Upper lobe of left lung (tissue), 6 donors: ENCODE data around the gene IL12RB1. TPM values are rescaled to one million over a fixed set of nuclear protein-coding genes. Genes with fewer than 3 reads are reported as not detected.

ENCODE experiments used
- ATAC-seq, 2 donors: fragments of 200-7000 bp; cut with Tn5 transposase; one replicate each; pipeline ENCODE4 v1.9.1; 2022; ENCODE audit warnings: mild to moderate bottlenecking in 2 of 2, moderate library complexity in 2 of 2; ENCODE audit not compliant: low FRiP score in 2 of 2
- DNase-seq, 2 donors: peaks; one replicate each; pipeline ENCODE4 v3.0.0-alpha.2; 2019 to 2020
- H3K27ac ChIP-seq, 4 donors: fragments of 200-600 bp; sonication (generic); one replicate each; pipeline ENCODE4 v1.5.1; 2016 to 2019
- H3K27me3 ChIP-seq, 4 donors: fragments of 200-600 bp; sonication (generic); one replicate each; pipeline ENCODE4 v1.5.1; 2017 to 2019
- H3K36me3 ChIP-seq, 4 donors: fragments of 200-600 bp; sonication (generic); one replicate each; pipeline ENCODE4 v1.5.1; 2016 to 2019
- H3K4me1 ChIP-seq, 4 donors: fragments of 200-600 bp; sonication (generic); one replicate each; pipeline ENCODE4 v1.5.1; 2018 to 2019
- H3K4me3 ChIP-seq, 4 donors: fragments of 200-600 bp; sonication (generic); one replicate each; pipeline ENCODE4 v1.5.1; 2017 to 2019; ENCODE audit warnings: mild to moderate bottlenecking in 2 of 4, moderate library complexity in 1 of 4
- H3K9me3 ChIP-seq, 4 donors: fragments of 200-600 bp; sonication (generic); one replicate each; pipeline ENCODE4 v1.5.1; 2018 to 2019
- EP300 ChIP-seq, 4 donors: sonication (generic); formaldehyde crosslinking; IDR thresholded peaks; one replicate each; pipeline ENCODE4 v1.5.1; 2017; ENCODE audit warnings: antibody characterized with exemption in 4 of 4, control low read depth in 2 of 4
- POLR2A ChIP-seq, 4 donors: fragments of 450-650 bp; IDR thresholded peaks; one replicate each; pipeline ENCODE4 v1.5.1; 2016 to 2017; ENCODE audit warnings: antibody characterized with exemption in 4 of 4, mild to moderate bottlenecking in 2 of 4
- POLR2AphosphoS5 ChIP-seq, 2 donors: sonication (generic); formaldehyde crosslinking; IDR thresholded peaks; one replicate each; pipeline ENCODE4 v1.5.1; 2017; ENCODE audit warnings: antibody characterized with exemption in 2 of 2
- WGBS, 2 donors: methylation state at CpG; one replicate each; pipeline ENCODE4 v1.1.5; 2017 to 2018; 5-methylcytosine and 5-hydroxymethylcytosine counted together
- total RNA-seq, 6 donors: library from RNA; depleted of rRNA in 4 of 6; stranded (reverse); fragments of >200 nt in 4 of 6; gene quantifications; one replicate each; pipeline versions ENCODE4 v1.1.0 to v1.2.1, GENCODE V29; 2016 to 2021
- TF ChIP-seq, protein P1 (sequence below), 6 experiments: fragments of 450-650 bp in 4 of 6; fragments of 200-600 bp in 2 of 6; sonication (generic) in 2 of 6; IDR thresholded peaks; one replicate each; pipeline ENCODE4 v1.5.1; 2016 to 2019; ENCODE audit warnings: antibody characterized with exemption in 6 of 6
- donor health status: DM: no; HTN: no; CAD: no; lungs with moderate emphysema.
- donor health status: DM: no; HTN: yes; CAD: no; lungs with severe emphysema.

IL12RB1 gene
- total RNA-seq, 6 donors from 2014 or later = 2.6 to 13.2 (median 8.6) TPM

DNA sequence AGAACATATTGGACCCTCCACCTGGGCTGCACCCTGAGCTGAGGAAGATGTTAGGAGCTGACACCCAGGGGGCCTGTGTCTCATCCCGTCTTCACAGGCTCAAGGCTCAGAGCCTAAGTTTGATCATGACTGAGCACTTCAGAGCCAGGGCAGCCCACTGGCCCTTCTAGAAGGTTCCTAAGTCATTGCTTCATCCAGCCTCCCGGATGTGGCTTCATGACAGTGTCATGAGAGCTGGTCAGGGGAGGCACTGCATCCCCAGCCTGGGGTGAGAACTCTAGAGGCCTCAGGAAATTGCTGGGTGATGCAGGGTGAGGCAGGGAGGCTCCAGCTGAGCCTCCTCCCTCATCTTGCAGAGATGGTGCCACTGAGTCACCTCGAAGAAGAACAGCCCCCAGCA lies 41.3 kb upstream of the IL12RB1 start:
- no peaks in the 10 kb centered on the region for H3K27me3 ChIP-seq
- H3K36me3 ChIP-seq = peaks cover 10 to 82% (median 59%) of the 10 kb centered on the region in 4 donors
- TF ChIP-seq POLR2AphosphoS5 (IDR thresholded peaks at IDR 0.05) (no peak), POLR2A (IDR thresholded peaks at IDR 0.05) (no peak)
- no peaks in the 10 kb centered on the region for H3K4me1 ChIP-seq
- WGBS, 2 donors = 64% methylated on average over 3 of the region's 3 CpGs; no CpG with 5 or more reads in 1 of the 2 donors
- DNase-seq = peak in 1 of 2 donors; percentile 40
- H3K4me3 ChIP-seq = no peak overlapping the region
- H3K9me3 ChIP-seq = no peaks in the 10 kb centered on the region
- ATAC-seq = no peak
- H3K27ac ChIP-seq = peak overlapping the region in 1 of 4 donors; percentile 23

DNA sequence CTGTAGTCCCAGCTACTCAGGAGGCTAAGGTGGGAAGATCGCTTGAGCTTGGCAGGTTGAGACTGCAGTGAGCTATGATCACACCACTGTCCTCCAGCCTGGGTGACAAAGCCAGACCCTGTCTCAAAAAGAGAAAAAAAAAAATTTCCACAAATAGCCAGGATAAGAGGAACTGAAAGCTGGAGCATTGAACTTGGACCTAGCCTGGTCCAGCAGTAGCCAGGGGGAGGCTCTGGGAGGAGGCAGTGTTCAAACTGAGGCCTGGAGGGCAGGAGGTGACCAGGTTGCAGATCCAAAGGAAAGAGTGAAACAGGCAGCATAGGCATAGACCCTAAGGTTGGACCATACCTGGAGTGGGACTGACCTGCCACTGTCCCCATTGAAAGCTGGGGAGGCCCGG lies 39.4 kb upstream of the IL12RB1 start:
- H3K4me3 ChIP-seq = no peak overlapping the region
- no peak overlapping the region for H3K27ac ChIP-seq
- no peak for DNase-seq
- no peaks in the 10 kb centered on the region for H3K9me3 ChIP-seq
- H3K36me3 ChIP-seq = peaks cover 5 to 70% (median 51%) of the 10 kb centered on the region in 4 donors
- no peaks in the 10 kb centered on the region for H3K27me3 ChIP-seq
- 94 to 97% methylated on average over 2 of the region's 2 CpGs for WGBS, 2 donors
- ATAC-seq = no peak
- H3K4me1 ChIP-seq = no peaks in the 10 kb centered on the region
- no peak for TF ChIP-seq POLR2A (IDR thresholded peaks at IDR 0.05)
- TF ChIP-seq, protein P1, sequence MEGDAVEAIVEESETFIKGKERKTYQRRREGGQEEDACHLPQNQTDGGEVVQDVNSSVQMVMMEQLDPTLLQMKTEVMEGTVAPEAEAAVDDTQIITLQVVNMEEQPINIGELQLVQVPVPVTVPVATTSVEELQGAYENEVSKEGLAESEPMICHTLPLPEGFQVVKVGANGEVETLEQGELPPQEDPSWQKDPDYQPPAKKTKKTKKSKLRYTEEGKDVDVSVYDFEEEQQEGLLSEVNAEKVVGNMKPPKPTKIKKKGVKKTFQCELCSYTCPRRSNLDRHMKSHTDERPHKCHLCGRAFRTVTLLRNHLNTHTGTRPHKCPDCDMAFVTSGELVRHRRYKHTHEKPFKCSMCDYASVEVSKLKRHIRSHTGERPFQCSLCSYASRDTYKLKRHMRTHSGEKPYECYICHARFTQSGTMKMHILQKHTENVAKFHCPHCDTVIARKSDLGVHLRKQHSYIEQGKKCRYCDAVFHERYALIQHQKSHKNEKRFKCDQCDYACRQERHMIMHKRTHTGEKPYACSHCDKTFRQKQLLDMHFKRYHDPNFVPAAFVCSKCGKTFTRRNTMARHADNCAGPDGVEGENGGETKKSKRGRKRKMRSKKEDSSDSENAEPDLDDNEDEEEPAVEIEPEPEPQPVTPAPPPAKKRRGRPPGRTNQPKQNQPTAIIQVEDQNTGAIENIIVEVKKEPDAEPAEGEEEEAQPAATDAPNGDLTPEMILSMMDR (IDR thresholded peaks at IDR 0.05) = no peak
- no peak for TF ChIP-seq EP300 (IDR thresholded peaks at IDR 0.05)
- no peak for TF ChIP-seq POLR2AphosphoS5 (IDR thresholded peaks at IDR 0.05)

DNA sequence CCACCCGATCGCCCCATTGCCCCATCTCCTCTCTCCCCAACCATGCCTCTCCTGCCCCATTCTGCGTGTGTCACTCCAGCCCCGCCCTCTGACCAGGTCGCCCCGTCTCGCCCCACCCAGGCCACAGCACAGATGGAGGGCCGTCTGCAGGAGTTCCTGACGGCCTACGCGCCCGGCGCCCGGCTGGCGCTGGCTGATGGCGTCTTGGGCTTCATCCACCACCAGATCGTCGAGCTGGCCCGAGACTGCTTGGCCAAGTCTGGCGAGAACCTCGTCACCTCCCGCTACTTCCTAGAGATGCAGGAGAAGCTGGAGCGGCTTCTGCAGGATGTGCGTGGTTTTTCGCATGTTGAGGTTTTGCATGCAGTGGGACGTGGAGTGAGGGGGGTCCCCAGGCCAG lies 37.1 kb upstream of the IL12RB1 start:
- 78 to 93% methylated on average over 25 to 26 of the region's 26 CpGs for WGBS, 2 donors
- ATAC-seq (no peak), DNase-seq (no peak)
- no peaks in the 10 kb centered on the region for H3K9me3 ChIP-seq
- H3K4me1 ChIP-seq = peaks cover 3 to 6% (median 5%) of the 10 kb centered on the region in 4 donors
- H3K4me3 ChIP-seq = no peak overlapping the region
- H3K27me3 ChIP-seq = no peaks in the 10 kb centered on the region
- no peak overlapping the region for H3K27ac ChIP-seq
- no peak for TF ChIP-seq EP300 (IDR thresholded peaks at IDR 0.05)
- TF ChIP-seq, protein P1 (IDR thresholded peaks at IDR 0.05) = no peak
- no peak for TF ChIP-seq POLR2A (IDR thresholded peaks at IDR 0.05)
- TF ChIP-seq POLR2AphosphoS5 (IDR thresholded peaks at IDR 0.05) = no peak
- peaks cover 0 to 49% (median 31%) of the 10 kb centered on the region in 4 donors for H3K36me3 ChIP-seq

DNA sequence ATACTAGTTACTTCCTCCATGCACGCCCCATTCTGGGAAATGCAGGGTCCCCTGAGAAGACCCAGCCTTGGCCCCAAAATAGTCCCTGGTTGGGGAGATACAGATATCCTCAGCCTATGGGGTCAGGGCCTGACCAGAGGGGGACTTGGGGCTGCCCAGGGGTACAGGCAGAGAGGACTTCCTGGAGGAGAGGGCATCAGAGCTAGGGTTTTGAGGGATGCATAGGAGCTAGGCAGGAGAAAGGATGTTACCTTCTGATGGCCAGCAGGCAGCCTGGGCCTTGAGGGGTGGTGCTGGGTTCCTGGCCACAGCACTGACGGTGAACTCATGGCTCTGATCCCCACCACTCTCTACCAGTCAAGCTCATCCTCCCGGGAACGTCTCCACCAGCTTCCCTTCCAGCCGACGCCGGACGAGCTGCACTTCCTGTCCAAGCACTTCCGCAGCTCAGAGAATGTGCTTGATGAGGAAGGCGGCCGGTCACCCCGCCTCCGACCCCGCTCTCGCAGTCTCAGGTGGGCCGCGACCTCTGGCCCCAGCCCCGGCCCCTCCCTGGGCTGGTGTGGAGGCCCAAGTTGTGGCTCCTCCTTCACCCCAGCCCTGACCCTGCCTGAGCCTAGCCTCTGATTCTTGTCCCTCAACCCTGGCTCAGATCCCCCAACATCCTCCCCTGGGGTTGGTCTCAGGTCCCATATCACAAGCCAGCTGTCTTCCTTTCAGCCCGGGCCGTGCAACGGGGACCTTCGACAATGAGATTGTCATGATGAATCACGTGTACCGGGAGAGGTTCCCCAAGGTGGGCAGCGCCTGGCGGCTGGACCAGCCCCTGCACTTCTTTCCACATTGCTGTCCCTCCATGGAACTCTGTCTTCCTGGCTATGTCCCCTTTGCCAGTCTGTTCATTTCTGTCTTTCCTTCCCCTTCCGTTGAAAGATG lies 36.4 kb upstream of the IL12RB1 start:
- Histone ChIP-seq H3K27me3 (no peaks in the 10 kb centered on the region), H3K27ac (peak overlapping the region in 2 of 4 donors; percentile 11 to 26), H3K4me3 (no peak overlapping the region), H3K4me1 (peaks cover 10 to 13% (median 11%) of the 10 kb centered on the region in 4 donors), H3K9me3 (no peaks in the 10 kb centered on the region), H3K36me3 (peaks cover 0 to 42% (median 26%) of the 10 kb centered on the region in 4 donors)
- ATAC-seq (no peak), DNase-seq (no peak)
- WGBS, 2 donors = 68 to 69% methylated on average over 26 to 27 of the region's 27 CpGs
- TF ChIP-seq, protein P1 (IDR thresholded peaks at IDR 0.05) = no peak
- TF ChIP-seq POLR2A (IDR thresholded peaks at IDR 0.05) = no peak
- TF ChIP-seq EP300 (IDR thresholded peaks at IDR 0.05) = no peak
- no peak for TF ChIP-seq POLR2AphosphoS5 (IDR thresholded peaks at IDR 0.05)

DNA sequence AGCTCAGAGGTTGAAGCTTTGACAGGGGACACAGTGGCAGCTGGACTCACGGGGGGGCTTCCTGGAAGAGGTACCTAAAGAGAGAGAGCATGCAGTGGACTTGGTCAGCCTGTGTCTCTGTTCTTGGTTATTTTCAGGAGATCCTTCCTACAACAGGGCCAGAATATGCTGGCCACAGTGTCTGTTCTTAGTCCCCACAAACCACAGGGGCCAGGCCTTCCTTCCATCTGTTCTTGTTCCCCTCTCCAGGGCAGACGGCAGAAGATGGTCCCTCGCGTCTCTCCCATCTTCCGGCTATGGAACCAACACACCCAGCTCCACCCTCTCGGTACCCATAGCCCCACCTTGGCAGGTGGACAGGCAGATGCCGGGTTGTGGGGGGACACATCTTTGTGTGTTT lies 35.7 kb upstream of the IL12RB1 start:
- 82 to 93% methylated on average over 7 of the region's 7 CpGs for WGBS, 2 donors
- ATAC-seq = no peak

More for the DNA sequence above, 35.7 kb upstream of the IL12RB1 start:
- peaks cover 12 to 20% (median 13%) of the 10 kb centered on the region in 4 donors for H3K4me1 ChIP-seq
- H3K4me3 ChIP-seq = no peak overlapping the region
- no peaks in the 10 kb centered on the region for H3K9me3 ChIP-seq
- no peak overlapping the region for H3K27ac ChIP-seq
- H3K36me3 ChIP-seq = peaks cover 0 to 38% (median 23%) of the 10 kb centered on the region in 4 donors
- no peaks in the 10 kb centered on the region for H3K27me3 ChIP-seq
- TF ChIP-seq EP300 (IDR thresholded peaks at IDR 0.05) = no peak
- TF ChIP-seq, protein P1 (IDR thresholded peaks at IDR 0.05) = no peak
- DNase-seq = no peak
